NCI-H2196 (cell line): ENCODE measurements around the gene SEC63.
"Not testable (repeated sequence)": the region's sequence is repeated elsewhere in the genome, so short reads cannot be mapped to it uniquely, and the experiment has no call there.

ENCODE experiments used
- DNase-seq: peaks from one replicate; lab custom pipeline; 2025; ENCODE audit not compliant: unreplicated experiment; lab: John Stamatoyannopoulos, UW

Gene SEC63

GRCh38 chr6:107931894-107932293 is 26.1 kb downstream of the SEC63 start:
- peak; percentile 35 for DNase-seq

- DNase-seq = no peak
Measured at GRCh38 chr6:107928984-107929383, 29.0 kb downstream of the SEC63 start.

- DNase-seq = not testable (repeated sequence)
Measured at GRCh38 chr6:107926697-107927544, 31.1 kb downstream of the SEC63 start.

- DNase-seq = no peak
Measured at GRCh38 chr6:107917451-107918375, 40.3 kb downstream of the SEC63 start.

GRCh38 chr6:107916961-107917360 is 41.0 kb downstream of the SEC63 start:
- not testable (repeated sequence) for DNase-seq

- DNase-seq = no peak
Measured at GRCh38 chr6:107911692-107912091, 46.3 kb downstream of the SEC63 start.

- DNase-seq = no peak
Measured at GRCh38 chr6:107894809-107895396, 63.1 kb downstream of the SEC63 start.

GRCh38 chr6:107890431-107890830 is 67.6 kb downstream of the SEC63 start:
- DNase-seq = not testable (repeated sequence)

GRCh38 chr6:107885950-107886349 is 72.1 kb downstream of the SEC63 start:
- not testable (repeated sequence) for DNase-seq

- DNase-seq = no peak
Measured at GRCh38 chr6:107879941-107880340, 78.1 kb downstream of the SEC63 start.

GRCh38 chr6:107877968-107878367 is 80.0 kb downstream of the SEC63 start:
- DNase-seq = no peak

GRCh38 chr6:107871976-107872375 is 86.0 kb downstream of the SEC63 start:
- DNase-seq = no peak

- not testable (repeated sequence) for DNase-seq
Measured at GRCh38 chr6:107871512-107871911, 86.5 kb downstream of the SEC63 start.

- no peak for DNase-seq
Measured at GRCh38 chr6:107871016-107871415, 87.0 kb downstream of the SEC63 start.

- DNase-seq = no peak
Measured at GRCh38 chr6:107870381-107870780, 87.6 kb downstream of the SEC63 start.

GRCh38 chr6:107869871-107870270 is 88.1 kb downstream of the SEC63 start:
- no peak for DNase-seq

- no peak for DNase-seq
Measured at GRCh38 chr6:107868867-107869611, 89.0 kb downstream of the SEC63 start.

- no peak for DNase-seq
Measured at GRCh38 chr6:107867302-107867615, 90.7 kb downstream of the SEC63 start.

GRCh38 chr6:107866606-107867301 is 91.3 kb downstream of the SEC63 start:
- peak; percentile 56 for DNase-seq
